ENCODE measurements around the gene ARHGAP45. TPM values are rescaled to one million over a fixed set of nuclear protein-coding genes. Genes with fewer than 3 reads are reported as not detected.

The ARHGAP45 gene
- total and polyA plus RNA-seq, 2 of the 8 experiments (the other 6 are each of a cell fraction or from before 2014, with no cell fraction given) = 31.4 to 41.8 TPM

- no peak for TF ChIP-seq CHD7 (IDR thresholded peaks at IDR 0.05; ENCODE audit: insufficient replicate concordance, low read length)
- TF ChIP-seq NANOG (IDR thresholded peaks at IDR 0.05; ENCODE audit: insufficient read depth, low read depth, low read length, poor library complexity, severe bottlenecking) = no peak
- no peak for TF ChIP-seq CHD2 (IDR thresholded peaks at IDR 0.05; ENCODE audit: low read length)
Measured at GRCh38 chr19:1108291-1109031, 41.5 kb downstream of the ARHGAP45 start (continued).
